Measurements from ENCODE around the gene PAPLN.

- TF ChIP-seq CTCF (optimal IDR thresholded peaks at IDR 0.05 in 1 of 3, IDR thresholded peaks at IDR 0.05 in 1 of 3, conservative IDR thresholded peaks at IDR 0.05 in 1 of 3; ENCODE audit: extremely low read depth in 1 of 3, insufficient read depth in 2 of 3, low read length in 3 of 3), result no peak
- no peak for TF ChIP-seq EZH2 (IDR thresholded peaks at IDR 0.05; ENCODE audit: low read length)
Measured at GRCh38 chr14:73272393-73272792, 35.1 kb downstream of the PAPLN start.
